PC-9 (cell line): Measurements from ENCODE around the gene PLXNC1.

Experiments used
- EZH2 ChIP-seq: fragments of 200-600 bp; sonication (generic); IDR thresholded peaks from 2 replicates; pipeline ENCODE4 v1.8.0; 2017; ENCODE audit warnings: antibody characterized with exemption, low read depth
- TF ChIP-seq, protein P1 (sequence below): fragments of 200-600 bp; sonication (generic); conservative IDR thresholded peaks from 2 replicates; pipeline ENCODE4 v1.6.1; 2017; ENCODE audit warnings: mixed run types, antibody characterized with exemption, mild to moderate bottlenecking, moderate library complexity

DNA sequence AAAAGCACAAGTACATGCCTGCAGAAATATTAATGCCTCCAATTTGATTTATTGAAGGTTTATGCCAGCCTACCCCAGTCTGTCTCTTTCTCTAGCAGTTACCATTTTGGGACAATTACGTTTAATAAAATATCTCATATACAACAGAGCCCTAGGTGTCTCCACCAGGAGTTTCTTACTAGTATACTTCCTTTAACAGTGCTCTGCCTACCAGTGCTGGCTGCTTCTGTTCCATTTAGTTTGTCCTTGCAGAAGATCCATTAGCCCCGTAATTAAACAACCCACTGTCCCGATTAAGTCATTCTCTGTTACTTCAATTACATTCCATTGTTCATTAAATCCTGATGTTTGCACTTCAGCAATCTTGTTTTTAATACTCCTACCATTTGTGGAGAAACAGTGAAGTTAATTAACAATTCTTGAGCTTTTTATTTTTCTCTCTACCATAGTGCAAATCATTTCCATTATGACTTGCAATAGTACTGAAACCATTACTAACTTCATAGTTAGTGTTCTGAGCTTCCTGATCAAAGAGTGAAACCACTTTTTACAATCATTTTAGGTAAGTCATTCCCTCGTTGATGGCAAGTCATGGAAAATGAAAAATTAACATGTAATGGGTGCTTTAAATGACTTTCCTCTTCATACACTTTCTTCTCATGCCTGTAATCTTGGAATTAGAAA is 121.1 kb downstream of the PLXNC1 start:
- TF ChIP-seq, protein P1, sequence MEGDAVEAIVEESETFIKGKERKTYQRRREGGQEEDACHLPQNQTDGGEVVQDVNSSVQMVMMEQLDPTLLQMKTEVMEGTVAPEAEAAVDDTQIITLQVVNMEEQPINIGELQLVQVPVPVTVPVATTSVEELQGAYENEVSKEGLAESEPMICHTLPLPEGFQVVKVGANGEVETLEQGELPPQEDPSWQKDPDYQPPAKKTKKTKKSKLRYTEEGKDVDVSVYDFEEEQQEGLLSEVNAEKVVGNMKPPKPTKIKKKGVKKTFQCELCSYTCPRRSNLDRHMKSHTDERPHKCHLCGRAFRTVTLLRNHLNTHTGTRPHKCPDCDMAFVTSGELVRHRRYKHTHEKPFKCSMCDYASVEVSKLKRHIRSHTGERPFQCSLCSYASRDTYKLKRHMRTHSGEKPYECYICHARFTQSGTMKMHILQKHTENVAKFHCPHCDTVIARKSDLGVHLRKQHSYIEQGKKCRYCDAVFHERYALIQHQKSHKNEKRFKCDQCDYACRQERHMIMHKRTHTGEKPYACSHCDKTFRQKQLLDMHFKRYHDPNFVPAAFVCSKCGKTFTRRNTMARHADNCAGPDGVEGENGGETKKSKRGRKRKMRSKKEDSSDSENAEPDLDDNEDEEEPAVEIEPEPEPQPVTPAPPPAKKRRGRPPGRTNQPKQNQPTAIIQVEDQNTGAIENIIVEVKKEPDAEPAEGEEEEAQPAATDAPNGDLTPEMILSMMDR = no peak
- no peak for TF ChIP-seq EZH2
